Activated CD4-positive, alpha-beta T cell treated with anti-CD3 and anti-CD28 coated beads for 24 hours (primary cell): Measurements from ENCODE around the gene MMS19.

ENCODE experiments used
- DNase-seq, 2 donors: peaks; one replicate each; pipeline ENCODE4 v3.0.0-alpha.2; 2020; ENCODE audit warnings: low read depth in 2 of 2

MMS19 gene, protein sequence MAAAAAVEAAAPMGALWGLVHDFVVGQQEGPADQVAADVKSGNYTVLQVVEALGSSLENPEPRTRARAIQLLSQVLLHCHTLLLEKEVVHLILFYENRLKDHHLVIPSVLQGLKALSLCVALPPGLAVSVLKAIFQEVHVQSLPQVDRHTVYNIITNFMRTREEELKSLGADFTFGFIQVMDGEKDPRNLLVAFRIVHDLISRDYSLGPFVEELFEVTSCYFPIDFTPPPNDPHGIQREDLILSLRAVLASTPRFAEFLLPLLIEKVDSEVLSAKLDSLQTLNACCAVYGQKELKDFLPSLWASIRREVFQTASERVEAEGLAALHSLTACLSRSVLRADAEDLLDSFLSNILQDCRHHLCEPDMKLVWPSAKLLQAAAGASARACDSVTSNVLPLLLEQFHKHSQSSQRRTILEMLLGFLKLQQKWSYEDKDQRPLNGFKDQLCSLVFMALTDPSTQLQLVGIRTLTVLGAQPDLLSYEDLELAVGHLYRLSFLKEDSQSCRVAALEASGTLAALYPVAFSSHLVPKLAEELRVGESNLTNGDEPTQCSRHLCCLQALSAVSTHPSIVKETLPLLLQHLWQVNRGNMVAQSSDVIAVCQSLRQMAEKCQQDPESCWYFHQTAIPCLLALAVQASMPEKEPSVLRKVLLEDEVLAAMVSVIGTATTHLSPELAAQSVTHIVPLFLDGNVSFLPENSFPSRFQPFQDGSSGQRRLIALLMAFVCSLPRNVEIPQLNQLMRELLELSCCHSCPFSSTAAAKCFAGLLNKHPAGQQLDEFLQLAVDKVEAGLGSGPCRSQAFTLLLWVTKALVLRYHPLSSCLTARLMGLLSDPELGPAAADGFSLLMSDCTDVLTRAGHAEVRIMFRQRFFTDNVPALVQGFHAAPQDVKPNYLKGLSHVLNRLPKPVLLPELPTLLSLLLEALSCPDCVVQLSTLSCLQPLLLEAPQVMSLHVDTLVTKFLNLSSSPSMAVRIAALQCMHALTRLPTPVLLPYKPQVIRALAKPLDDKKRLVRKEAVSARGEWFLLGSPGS

DNA sequence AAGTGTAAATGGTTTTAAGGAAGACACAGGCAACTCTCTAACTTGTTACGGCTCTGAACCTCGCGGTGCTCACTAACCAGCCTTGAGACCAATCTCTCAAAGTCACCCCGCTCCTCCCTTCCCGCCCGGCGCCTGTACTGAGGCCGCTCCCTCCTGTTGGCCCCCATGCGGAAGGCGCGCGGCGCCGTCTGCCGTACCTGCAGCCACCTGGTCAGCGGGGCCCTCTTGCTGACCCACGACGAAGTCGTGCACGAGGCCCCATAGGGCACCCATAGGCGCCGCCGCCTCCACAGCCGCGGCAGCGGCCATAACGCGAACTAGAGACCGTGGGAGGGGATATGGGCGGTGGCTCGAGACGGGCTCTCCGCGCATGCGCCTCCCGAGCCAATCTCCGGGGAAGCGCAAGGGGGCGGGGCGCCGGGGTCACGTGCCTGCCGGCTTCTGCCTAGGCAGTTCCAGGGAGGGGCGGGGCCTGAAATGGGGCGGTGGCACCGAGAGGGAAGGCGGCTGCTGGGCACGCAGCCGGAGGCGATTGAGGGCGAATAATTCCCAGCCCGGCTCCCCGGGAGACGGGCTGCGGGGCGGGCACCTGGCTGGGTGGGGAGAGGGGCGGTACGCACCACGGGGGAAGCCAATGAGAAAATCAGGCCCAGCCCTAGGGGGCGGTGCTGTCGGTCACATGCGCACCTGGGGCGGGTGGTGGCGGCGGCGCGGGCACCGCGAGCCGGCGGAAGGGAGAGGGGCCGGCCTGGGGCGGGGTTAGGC, at the start of gene MMS19:
Gene MMS19, minus strand, starts transcription at position 347 of the 765 bp plus-strand sequence. Its CDS starts 38 bp downstream, at position 309.
- DNase-seq = peak; percentile 99 to 100

DNA sequence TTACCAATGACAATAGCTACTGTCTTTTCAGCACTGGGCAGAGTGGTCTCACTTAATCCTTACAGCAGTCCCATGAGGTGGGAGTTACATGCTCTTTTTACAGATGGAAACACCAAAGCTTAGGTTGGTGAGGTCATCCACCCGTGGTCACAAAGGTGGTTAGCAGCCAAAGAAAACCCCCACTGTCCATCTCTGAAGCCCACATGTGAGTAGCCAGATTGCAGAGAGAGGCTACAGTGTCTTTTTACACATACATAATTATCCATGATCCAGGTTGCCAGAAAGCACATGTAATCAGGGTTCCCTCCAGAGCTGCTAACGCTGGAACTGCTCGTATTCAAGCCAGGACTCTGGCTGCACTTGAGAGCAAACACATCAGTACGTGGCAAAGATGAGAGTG, 49.7 kb upstream of the MMS19 start:
- no peak for DNase-seq

DNA sequence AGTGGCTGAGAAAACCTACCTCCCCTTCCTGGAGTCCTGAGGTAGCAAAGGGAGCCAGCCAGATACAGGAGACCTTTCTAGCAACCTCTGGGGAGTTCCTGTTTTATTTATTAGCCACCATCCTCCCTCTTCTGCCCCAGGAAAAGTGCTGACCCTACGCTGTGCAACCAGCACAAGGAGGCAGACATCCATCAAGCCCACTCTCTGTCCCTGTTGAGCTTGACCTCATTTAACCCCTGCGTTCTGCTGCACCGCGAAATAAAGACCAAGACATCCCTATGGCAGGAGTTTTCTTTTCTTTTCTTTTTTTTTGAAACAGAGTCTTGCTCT, 49.0 kb upstream of the MMS19 start:
- no peak for DNase-seq

DNA sequence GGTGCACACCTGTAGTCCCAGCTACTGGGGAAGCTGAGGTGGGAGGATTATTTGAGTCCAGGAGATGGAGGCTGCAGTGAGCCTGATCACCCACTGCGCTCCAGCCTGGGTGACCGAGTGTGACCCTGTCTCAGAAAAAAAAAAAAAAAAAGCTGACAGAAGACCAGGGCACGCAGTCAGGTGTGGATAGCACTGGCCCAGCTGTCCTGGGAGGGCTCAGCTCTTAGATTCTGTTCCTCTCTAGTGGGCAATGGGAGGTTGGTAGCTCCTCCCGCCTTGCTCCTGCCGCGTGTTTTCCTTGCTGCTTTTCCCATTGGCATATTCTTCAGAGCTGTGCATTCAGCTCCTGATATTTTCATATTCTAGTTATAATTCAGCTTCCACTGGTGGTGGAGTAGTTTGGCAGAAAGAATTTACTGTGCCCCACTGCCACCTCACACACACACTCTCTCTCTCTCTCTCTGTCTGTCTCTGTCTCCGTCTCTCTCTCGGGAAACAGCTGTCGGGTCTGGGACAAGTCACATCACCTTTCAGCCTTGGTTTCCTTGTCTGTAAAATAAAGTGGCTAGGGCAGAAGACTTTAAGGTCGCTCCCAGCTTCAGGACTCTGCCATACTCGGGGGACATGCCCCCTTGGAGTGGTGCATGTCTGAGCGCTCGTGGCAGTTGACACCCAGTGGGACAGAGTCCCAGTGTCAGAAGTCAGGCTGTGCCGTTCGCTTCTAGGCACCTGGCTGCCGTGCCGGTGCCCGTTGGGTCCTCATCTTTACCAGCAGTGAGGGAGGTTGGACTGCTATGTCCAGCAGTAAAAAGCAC, 48.4 kb upstream of the MMS19 start:
- DNase-seq = no peak

DNA sequence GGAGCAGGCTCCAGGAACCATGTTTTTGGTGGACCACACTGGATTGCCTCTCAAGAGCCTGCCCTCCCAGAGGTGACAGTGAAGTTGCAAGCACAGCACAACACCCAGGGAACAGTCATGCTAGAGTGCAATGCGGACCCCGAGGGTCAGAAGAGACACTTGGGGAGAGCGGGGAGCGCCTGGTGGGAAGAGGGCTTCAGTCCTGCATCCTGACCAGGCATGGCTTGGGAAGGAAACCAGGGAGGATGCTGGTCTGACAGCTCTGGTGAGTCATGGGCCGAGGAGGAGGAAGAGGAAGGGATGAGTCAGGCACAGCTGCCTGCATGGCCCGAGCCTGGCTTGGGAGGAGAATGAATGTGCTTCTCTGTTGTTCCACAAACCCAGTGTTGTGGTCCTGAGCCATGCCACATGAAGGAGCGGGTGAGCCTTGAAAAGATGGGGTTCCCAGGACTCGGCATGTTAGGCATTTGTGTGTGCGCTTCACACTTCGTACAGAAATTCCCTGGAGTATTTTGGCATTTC, 44.9 kb upstream of the MMS19 start:
- peak; percentile 28 to 46 for DNase-seq

DNA sequence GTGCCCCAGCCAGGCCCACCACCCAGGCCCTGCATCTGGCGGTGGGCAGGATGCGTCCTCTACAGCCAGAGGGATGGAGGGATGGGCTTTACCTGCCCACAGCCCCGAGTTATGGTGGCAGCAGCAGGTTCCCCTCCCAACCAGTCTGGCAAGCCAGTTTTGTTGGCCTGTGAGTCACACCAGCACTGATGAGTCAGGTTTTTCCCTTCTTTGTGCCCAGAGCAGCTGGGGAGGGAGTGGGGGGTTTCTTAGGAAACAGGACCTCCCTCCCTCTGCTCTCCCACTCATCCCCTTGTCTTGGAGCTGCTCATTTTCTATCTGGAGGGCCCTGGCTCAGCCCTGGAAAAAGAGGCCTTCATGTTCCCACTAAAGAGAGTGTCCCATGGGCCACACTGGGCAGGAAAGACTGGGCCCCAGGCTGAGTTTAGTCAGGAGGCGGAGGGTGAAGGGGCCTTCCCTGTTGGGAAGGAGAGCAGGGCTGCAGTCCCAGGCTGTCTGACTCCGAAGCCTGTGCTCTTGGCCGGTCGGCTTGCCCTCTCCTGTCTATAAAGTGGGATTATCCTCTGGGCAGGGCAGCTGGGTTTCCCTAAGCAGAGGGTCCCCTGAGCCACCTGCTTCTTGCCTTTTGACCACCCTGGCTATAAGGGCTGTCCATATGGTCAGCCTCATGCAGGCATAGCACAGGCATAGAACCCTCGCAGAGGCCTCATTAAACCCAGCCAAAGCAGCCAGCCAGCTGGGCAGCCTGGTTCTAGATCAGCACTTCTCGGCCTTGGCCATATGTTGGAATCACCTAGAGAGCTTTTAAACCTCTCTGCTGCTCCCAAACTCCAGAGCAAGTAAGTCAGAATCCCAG, 44.2 kb upstream of the MMS19 start:
- DNase-seq = peak; percentile 26 to 27

DNA sequence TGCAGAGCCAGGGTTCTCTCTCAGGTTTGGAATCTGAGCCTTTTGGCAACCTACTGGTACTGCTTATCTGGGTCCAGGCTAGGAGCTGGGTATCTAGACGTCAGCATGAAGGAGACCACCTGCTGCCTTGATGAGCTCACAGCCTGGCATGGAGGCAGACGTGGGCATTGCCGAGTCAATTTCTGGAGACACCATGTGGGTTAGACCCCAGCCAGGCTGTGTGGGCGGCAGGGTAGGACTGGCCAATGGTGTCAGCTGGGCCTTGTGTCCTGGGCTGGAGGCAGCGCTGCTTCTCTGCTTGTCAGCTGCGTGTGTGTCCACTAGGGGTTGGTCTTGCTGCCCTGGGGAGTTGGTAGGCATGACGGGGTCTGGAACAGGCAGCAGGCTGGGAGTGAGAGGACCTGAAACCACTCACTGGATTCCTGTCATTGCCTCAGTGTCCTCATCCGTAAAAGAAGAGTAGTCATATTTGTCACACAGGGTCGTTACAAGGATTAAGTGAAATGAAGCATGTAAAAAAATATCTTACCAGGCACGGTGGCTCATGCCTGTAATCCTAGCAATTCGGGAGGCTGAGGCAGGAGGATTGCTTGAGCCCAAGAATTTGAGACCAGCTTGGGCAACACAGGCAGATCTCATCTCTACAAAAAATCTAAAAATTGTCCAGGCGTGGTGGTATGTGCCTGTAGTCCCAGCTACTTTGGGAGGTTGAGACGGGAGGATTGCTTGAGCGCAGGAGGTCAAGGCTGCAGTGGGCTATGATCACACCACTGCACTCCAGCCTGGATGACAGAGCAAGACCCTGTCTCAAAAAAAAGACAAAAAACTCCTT, 42.7 kb upstream of the MMS19 start:
- no peak for DNase-seq

DNA sequence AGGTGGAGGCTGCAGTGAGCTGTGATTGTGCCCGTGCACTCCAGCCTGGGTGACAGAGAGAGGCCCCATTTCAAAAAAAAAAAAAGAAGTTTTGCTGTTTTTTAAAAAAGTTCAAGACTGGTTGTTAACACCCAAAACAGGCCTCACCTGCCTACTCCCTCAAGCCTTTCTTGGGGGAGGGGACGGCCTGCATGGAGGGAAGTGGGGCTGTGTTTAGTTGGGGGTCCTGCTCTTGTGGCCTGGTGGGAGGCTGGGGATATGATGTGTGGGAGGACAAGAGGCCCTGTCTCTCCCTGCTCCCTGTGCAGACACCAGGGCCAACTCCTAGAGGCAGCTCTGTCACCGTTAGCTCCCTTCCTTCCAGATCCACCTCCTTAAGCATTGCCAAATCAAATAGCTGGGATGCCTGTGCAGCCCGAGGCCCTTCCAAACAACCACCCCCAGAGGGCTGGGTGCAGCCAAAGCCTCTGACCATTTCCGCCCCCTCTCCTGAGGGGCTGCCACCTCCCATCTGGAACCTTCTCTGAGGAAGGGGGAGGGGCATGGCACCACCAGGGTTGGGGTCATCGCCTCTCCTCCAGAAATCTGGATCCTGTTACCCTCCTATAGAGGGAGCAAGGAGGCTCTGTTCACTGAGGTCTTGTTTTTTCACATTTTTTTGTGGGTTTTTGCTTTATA, 41.4 kb upstream of the MMS19 start:
- DNase-seq = no peak

DNA sequence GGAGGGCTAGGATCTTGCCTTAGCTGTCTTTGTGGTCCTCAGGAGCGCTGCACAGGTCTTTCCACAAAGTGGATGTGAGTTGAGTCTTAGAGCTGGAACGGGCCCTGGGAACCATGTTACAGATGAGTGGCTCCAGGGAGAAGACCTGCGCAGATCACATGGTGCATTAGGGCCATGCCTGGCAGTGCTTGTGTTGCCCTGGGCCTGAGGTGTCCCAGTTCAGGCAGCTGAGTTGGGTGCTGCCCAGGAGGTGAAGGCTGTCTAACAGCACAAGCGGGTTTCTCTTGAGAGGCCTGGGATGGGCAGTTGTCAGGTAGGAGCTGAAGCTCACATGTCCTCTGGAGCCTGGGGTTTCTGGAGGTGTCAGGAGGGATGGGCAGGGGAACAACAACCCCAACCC, 40.6 kb upstream of the MMS19 start:
- DNase-seq = no peak

DNA sequence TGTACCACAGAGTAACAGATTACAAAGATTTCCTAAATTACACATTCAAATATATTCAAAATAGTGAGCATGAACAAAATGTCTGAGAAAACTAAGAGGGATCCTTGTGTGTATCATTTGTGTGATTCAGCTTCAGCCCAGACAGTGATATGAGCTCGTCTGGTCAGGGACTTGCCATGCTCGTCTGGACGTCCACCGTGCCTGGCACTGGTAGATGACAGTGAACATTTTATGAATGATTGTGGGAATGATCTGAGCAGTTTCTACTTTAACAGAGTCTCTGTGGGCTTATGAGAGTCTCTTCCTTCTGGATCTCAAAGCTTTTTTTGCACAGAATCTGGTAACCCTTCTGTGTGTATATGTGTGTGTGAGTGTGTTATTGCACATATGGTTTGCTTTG, 40.2 kb upstream of the MMS19 start:
- no peak for DNase-seq

DNA sequence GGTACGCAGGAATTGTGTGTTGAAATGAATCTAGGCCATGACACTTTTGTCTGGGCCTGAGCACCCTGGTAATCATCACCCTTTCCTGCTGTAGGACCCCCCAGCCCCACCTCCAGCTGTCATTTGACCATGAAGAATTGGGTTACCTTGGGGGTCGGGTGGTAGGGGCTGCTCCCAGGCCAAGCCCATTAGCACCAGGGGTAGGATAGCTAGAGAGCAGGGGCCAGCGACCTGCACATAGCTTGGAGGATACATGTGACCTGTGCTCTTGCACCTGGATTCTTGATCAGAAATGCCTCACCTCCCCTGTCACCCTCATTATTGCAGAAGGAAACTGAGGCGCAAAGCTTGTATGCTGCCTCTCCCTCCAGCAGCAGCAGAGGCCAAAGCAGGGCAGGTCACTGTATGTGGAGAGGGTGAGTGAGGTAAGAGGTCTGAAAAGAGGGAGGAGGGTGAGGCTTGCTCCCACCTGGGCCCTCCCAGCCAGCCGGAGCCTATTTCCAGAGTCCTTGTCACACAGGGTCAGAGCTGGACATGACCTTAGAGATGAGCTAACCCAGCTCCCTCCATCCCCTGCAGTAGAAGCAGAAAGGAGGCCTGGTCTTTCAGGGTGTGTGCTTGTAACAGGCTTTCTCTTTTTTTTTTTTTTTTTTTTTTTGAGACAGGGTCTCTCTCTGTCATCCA, 39.1 kb upstream of the MMS19 start:
- no peak for DNase-seq

DNA sequence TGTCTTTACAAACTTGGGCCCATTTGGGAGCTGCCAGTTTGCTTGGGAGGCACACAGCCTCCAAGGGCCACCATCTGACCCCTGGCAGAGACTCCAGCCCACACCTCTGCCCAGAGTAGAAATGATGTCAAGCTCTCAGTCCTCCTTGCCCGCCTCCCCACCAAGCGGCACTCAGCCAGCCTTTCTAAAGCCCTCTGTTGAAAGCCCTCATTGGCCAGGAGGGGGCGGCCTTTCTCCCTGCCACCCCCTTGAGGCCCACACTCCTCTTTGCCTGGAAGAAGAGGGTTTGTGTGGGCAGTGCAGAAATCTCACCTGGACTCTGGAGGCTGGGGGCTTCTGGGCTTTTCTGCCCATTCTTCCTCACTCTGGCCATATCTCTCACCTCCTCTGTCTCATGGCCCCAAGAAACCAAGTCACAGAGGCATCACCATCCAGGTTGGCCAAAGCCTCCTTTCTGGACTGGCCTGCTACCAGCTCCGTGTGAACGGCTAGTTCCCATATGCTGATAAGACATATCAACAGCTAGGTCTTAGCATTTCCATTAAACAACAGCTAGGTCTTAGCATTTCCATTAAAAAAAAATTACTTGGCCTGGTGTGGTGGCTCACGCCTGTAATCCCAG, 36.6 kb upstream of the MMS19 start:
- peak in 1 of 2 donors; percentile 37 for DNase-seq

DNA sequence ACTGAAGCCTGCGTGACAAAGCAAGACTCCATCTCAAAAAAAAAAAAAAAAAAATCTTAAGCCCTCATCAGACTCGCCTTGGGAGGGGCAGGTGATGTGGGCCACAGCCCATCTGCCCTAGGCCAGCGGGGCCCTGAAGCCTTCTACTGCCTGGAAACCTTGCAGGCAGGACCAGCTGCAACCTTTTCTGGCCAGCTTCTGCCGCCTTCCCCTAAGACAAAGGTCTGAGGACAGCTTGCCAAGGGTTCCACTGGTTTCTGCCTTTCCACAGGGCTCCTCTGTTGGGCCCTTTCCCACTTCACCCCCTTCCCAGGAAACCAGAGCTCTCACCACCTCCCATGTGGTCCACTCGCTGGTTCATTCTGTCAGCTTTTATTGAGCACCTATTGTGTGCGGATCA, 35.7 kb upstream of the MMS19 start:
- no peak for DNase-seq

DNA sequence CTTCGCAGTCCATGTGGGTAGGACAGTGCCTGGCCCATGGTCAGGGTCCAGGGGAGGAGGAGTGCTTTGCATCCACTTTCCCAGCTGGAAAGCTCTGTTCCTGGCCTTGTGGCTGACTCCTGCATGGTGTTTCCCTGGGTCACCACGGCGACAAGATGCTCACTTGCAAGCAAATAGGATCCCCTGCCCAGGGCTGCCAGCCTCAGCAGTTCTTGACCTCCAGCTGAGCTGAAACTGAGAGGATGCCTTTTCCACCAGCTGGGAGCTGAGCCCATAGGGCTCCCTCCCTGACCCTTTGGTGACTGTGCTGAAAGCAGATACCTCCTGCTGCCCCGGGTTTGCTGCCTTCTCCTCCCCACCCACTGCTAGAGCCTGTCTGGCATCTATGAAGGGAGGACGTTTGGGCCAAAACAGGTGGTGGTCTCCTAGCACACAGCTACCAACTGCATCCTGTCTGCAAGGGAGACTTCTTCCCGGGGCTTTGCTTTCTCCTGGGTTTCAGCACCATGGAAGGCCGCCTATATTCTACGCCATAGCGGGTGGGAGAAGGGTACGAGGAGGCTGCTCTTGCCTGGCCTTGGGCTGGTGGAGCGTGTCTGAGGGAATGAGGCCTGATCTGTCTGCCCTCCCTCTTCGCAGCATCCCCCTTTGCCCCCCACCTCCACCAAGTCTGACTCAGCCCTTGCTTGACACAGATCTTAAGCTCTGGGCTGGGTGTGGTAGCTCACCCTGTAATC, 34.9 kb upstream of the MMS19 start:
- DNase-seq = no peak

DNA sequence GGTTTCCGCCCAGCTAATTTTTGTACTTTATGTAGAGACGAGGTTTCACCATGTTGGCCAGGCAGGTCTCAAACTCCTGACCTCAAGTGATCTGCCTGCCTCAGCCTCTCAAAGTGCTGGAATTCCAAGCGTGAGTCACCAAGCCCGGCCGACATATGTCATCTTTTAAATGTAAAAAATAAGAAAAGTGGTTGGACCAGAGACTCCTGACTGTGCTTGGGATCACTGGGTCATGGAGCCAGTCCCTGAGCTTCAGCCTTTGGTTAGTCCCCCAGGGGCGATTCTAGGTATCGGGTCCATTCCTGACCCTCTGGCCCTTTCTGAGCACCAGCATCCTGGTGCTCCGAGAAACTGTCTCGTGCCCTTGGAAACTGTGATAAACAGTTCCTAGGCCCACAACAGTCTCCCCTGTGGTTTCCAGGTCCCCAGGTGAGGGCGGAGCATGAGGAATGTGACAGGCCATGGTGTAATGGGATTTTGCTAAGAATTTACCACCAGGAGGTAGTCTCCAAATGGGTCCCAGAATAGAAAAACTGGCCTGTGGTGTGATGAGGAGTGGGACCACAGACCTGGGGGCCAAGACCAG, 33.3 kb upstream of the MMS19 start:
- DNase-seq = no peak
